ENCODE data around the gene ERGIC1.
"Not testable (repeated sequence)": the region's sequence is repeated elsewhere in the genome, so short reads cannot be mapped to it uniquely, and the experiment has no call there.

ERGIC1 gene

DNA sequence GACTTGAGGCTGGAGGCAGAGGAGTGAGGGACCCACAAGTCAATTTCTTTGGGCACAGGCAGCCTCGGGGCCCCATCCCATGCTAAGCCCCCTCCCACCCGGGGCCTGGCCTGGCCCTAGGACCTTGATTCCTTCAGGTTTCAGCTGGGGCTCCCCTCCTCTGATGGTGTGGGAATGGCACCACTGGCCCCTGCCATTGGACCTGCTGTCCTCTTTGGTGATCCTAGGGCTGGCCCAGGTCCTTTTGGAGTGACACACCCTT, 10.5 kb downstream of the ERGIC1 start:
- no peak for DNase-seq (ENCODE audit: low read depth)
- H3K4me3 ChIP-seq (ENCODE audit: low read length), result no peak overlapping the region
- TF ChIP-seq, protein P1, sequence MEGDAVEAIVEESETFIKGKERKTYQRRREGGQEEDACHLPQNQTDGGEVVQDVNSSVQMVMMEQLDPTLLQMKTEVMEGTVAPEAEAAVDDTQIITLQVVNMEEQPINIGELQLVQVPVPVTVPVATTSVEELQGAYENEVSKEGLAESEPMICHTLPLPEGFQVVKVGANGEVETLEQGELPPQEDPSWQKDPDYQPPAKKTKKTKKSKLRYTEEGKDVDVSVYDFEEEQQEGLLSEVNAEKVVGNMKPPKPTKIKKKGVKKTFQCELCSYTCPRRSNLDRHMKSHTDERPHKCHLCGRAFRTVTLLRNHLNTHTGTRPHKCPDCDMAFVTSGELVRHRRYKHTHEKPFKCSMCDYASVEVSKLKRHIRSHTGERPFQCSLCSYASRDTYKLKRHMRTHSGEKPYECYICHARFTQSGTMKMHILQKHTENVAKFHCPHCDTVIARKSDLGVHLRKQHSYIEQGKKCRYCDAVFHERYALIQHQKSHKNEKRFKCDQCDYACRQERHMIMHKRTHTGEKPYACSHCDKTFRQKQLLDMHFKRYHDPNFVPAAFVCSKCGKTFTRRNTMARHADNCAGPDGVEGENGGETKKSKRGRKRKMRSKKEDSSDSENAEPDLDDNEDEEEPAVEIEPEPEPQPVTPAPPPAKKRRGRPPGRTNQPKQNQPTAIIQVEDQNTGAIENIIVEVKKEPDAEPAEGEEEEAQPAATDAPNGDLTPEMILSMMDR (IDR thresholded peaks at IDR 0.05; ENCODE audit: insufficient read depth, low read depth, low read length, missing control alignments), result no peak

DNA sequence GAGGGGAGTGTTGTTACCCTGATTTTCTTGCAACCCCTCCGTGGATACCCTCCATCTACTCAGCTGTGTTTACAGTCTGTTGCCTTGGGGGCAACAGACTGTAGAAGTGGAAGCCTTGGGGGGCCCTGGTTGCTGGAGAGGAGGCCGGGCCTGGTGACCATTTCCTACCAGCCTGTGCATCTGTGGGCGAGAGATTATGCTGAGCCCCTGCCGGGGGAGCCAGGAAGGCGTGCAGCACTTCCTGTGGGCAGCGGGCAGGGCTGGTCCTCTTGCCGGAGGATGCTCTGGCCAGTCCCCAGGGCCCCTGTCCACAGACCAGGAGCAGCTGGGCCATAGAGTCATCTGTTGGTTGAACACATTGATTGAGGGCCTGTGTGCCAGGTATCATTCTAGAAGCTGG, 11.1 kb downstream of the ERGIC1 start:
- H3K4me3 ChIP-seq (ENCODE audit: low read length), result no peak overlapping the region
- DNase-seq (ENCODE audit: low read depth), result no peak
- TF ChIP-seq, protein P1 (IDR thresholded peaks at IDR 0.05; ENCODE audit: insufficient read depth, low read depth, low read length, missing control alignments), result no peak

DNA sequence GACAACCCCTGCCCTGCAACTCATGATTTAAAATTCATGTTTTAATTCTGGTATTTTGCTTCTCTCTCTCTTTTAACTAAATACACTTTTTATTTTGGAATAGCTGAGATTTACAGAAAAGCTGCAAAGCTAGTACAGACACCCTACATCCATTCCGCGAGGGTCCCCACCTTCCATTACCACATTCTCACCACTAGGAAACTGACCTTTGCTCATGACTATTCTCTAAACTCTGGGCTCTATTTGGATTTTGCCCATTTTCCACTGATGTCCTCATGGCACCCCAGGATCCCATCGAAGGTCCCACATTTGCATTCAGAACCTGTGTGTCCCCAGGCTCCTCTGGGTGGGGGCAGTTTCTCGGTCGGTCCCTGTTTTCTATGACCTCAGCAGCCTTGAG, 11.5 kb downstream of the ERGIC1 start:
- TF ChIP-seq, protein P1 (IDR thresholded peaks at IDR 0.05; ENCODE audit: insufficient read depth, low read depth, low read length, missing control alignments), result peak; percentile 11
- DNase-seq (ENCODE audit: low read depth), result no peak
- no peak overlapping the region for H3K4me3 ChIP-seq (ENCODE audit: low read length)

DNA sequence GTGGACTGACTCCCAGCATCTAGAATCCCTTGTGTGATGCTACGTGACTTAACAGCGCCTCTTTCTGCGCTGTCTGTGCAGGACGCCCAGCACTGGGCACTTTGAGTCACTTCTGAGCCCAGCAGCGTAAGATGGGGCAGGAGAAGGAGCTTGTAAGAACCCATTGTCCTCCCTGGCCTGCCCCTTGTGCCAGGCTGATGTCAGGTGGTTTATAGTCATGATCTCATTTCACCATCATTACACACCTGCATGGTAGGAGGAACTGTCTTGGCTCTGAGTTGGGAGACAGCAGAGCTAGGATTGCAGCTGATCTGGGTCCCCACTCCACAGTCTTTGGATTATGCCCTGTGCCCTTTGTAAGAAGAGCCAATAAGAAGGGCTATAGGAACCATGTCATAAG, 12.2 kb downstream of the ERGIC1 start:
- TF ChIP-seq, protein P1 (IDR thresholded peaks at IDR 0.05; ENCODE audit: insufficient read depth, low read depth, low read length, missing control alignments), result no peak
- no peak overlapping the region for H3K4me3 ChIP-seq (ENCODE audit: low read length)
- no peak for DNase-seq (ENCODE audit: low read depth)

DNA sequence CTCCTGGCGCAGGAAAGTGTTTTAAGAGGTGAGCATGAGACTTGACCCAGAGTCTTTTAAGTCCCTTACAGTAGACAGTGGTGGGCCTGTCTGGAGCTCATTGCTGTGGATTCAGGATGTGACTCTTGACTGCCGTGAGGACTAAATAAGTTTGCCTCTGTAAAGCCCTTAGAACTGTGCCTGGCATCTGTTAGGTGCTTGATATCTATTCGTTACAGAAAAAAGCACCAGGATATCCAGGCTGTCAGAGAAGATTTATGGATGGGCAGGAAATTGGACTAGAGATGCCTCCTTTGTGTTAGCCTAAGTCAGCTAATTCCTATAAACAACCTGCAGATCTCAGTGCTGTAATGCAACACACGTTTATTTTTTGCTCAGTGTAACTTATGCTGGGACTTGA, 12.6 kb downstream of the ERGIC1 start:
- TF ChIP-seq, protein P1 (IDR thresholded peaks at IDR 0.05; ENCODE audit: insufficient read depth, low read depth, low read length, missing control alignments), result no peak
- no peak overlapping the region for H3K4me3 ChIP-seq (ENCODE audit: low read length)
- no peak for DNase-seq (ENCODE audit: low read depth)

DNA sequence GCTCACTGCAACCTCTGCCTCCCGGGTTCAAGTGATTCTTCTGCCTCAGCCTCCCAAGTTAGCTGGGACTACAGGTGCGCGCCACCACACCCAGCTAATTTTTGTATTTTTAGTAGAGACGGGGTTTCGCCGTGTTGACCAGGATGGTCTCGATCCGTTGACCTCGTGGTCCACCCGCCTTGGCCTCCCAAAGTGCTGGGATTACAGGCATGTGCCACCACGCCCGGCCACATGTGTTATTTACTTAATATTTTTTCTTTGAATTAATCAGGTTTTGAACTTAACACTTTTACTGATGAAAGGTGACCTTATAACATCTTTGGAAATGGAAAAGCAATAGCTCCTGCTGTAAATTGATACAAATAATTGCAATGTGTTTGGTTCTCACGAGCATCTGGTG, 13.5 kb downstream of the ERGIC1 start:
- not testable (repeated sequence) for DNase-seq (ENCODE audit: low read depth); H3K4me3 ChIP-seq (ENCODE audit: low read length)

DNA sequence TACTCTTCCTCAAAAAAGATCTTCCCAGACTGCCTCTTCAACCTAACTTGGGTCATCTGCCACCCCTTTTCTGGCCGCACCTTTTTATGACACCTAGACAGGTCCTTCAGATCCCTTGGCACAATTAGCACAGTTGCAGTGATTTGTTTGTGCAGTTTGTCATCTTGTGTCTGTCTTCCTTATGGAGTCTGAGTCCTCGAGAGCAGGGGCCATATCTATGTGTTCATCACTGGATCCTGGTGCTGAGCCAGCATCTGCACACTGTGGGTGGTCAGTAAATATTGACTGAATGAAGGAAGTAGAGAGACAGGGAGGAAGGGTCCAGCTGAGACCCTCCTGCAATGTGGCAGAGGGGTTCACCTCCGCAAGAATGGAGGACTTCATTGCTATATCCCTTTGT, 14.4 kb downstream of the ERGIC1 start:
- no peak overlapping the region for H3K4me3 ChIP-seq (ENCODE audit: low read length)
- no peak for DNase-seq (ENCODE audit: low read depth)
- TF ChIP-seq, protein P1 (IDR thresholded peaks at IDR 0.05; ENCODE audit: insufficient read depth, low read depth, low read length, missing control alignments), result no peak

Measured in epithelial cell of esophagus (primary cell).